Hypothalamus (tissue), 51 donors: ENCODE data around the gene FAM163B.

Experiments
- DNase-seq, 51 donors: peaks; one replicate each; lab custom pipeline; 2025; lab: John Stamatoyannopoulos, UW

Gene FAM163B

DNA sequence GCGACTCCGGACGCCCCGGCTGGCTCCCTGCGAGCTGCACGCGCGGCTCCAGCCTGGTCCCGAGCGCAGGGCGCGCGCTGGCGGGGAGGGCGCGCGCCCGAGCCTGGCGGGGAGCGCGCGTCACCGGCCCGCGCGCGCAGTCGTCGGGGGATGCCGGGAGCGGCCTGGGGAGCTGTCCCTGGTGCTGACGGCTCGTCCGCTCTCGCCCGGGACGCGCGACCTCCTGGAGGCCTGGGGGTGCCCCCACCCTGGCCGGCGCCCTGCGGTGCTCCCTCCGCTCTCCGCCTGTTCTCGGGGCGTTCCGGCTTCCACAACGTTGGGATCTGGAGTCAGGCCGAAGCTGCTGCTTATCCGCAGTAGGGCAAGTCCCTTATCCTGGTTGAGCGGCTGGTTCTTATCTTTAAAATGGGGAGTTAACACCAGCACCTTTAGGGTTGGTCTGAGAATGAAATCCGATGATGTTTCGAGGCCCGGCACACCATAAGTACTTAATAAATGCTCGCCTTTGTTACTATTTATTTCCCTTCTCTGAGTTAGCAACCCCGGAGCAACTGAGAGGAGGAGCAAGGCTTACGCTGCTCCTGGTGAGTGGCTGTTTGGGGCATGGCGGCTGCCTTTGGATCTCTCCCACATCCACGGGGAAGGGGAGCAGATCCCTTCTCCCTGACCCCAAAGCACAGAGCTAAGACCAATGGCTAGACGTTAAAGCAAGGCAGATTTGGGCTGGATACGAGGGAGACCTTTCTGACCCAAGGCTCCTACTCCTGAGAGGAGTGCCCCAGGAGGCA lies at the start of gene FAM163B:
Gene FAM163B (minus strand): TSS at position 79 of the 788 bp plus-strand sequence. CDS start 29,166 bp downstream, outside the sequence.
- peak in 29 of 51 donors; percentile 6 to 68 (median 40) for DNase-seq

DNA sequence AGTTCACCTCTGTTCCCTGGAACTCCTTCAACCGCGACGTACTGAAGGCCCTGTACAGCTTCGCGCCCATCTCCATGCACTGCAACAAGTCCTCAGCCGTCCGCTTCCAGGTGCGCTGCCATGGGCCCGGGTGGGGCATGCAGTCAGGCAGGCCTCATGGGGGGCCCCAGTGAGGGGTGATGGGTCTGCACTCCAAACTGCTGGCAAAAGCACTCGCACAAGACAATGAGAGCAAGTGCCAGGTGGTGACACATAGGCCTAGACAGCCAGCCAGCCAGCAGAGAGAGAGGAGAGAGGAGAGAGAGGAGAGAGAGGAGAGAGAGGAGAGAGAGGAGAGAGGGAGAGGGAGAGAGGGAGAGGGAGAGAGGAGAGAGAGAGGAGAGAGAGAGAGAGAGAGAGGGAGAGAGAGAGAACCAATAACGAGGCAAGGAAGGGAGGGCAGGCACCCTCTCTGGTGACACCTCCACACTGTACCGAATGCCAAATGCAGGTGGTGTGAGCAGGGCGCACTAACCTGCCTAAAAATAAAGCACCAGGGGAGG lies 48.0 kb upstream of the FAM163B start:
- DNase-seq = peak in 1 of 51 donors; percentile 46

DNA sequence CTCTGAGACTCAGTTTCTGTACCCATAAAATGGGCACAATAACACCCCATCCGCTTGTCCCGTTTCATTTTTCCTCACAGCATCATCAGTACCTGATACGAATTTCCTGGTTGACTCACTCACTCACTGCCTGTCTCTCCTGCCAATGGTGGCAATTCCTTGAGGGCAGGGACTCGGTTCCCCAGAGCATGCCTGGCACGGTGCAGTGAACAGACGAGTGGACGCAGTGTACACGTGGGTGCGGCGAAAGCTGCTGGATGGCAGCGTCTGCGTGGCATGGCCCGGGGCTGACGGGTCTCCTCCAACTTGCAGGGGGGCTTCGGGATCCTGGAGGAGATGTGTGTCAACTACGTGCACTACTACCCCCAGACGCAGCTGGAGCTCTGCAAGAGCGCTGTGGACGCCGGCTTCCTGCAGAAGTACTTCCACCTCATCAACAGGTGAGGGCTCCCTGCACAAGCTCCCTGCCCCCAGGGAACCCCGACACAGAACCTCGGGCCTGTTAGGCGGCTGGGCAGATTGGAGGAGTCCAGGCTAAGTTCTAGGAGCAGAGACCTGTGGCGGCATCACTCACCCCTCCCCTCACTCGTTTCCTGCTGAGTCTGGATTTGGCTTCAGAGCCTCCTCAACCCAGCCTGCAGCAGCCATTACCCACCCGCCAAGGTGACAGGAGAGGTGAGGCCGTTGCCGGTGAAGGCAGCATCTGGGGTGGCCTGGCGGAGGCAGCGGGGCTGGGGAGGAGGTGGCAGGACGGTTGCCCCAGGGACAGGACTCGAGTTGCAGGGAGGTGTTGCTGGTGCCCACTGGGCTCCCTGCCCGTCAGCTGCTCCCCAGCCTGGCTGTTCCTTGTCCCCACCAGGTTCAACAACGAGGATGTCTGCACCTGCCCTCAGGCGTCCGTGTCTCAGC lies 47.3 kb upstream of the FAM163B start:
- no peak for DNase-seq

DNA sequence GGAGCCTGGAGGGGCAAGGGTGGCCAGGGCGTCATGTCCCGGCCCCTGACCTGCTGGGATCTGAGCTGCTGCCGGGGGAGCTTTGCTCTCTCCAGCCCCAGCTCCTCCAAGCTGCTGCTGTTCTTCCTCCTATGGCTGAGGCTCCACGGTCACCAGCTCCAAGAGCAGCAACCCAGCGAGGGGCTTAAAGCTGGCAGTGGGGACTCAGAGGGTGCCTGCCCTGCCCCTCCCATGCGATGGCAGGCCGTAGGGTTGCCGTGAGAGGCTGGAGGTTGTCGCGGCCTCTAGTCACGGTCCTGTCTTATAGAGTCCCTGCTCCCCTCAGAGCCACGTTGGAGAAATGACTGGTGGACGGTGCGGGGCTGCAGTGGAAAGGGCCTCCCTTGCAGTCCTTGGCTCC lies 46.5 kb upstream of the FAM163B start:
- DNase-seq = no peak

DNA sequence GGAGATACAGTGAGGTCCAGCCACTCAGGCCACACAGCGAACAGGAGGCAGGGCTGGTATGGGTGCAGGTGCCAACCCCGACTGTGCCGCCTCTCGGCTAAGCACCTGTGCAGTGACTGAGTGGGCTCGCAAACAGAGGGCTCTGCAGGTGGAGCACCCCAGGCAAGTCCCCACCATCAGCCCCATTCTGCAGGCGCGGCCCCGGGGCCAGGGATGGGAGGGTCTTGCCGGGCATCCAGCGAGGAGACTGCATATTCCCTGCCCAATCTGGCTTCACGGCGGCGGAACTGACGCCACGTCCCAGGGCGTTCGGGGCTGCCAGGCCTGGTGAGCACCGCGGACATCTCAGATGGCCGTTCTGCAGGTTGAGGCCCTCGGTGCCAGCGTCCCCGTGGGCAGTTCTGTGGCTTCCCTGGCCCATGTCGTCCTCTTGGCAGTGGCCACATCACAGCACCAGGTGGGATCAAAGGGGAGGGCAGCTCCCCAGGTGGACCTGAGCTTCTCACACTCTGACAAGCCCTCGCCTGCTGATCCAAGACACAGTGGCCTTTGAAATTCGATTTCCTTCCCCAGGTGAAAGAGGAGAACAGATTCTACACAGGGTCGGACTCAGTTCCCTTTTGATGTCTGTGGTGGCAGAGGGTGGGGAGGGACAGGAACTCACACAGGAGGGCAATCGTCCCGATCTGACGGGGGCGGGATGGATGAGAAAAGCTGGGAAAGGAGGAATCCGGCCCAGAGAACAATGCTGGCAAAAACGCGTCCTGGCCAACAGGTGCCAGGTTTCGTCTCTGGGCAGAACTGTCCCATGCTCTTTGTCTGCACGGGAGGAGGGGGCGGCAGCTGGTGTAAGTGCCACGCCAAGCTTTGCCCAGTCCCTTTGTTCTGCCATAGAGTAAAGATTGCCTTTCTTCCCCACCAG lies 45.8 kb upstream of the FAM163B start:
- no peak for DNase-seq

DNA sequence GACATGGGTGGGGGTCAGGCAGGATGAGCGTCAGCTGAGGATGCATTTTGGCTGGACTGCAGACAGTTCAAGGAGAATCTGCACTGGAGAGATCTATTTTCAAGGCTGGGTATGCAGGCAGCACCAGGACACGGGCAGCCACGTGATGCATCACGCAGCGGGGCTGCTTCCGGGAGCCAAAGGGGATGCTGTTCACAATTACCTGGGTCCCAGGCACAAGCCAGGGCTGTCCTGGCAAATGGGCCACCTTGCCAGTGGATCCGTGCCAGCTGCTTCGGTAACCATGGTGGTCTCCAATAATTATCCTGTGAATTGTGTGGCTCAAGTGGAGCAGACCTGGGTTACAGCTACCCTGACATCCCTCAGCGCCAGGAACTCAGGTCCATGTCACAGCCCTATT lies 44.4 kb upstream of the FAM163B start:
- no peak for DNase-seq

DNA sequence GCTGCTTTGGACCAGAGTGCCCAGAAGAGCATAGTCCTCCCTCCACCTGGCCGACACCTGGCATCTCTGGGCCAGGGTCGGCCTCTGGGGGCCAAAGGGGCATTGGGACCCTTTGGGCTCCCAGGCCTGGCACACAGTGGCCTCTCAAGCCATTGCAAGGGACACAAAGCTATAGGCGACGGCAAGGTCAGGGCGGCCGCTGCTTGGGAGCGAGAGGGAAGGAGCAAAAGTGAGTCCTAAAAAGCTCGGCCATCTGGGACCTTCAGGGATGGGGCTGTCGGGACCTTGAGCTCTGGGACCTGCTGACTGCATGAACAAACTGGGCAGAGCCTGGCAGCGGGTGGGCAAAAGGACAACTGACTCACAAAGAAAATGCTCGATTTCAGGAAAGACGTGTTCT lies 40.8 kb upstream of the FAM163B start:
- no peak for DNase-seq

DNA sequence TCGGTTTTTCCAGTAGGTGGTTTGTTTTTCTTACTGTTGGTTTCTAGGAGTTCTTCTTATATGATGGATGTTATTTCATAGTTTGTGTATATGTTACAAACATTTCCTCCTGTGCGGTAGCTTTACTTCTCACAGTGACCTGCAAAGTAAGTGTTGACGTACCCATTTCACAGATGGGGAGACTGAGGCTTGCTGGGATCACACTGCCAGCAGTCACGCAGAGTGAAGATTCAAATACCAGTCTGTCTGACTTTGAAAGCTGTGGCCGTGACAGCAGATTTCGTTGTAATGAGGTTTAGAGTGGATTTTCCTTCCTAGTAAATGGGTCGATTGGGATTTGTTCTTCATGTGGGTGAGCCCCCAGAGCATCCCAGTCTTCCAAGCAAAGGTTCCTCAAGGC lies 40.0 kb upstream of the FAM163B start:
- no peak for DNase-seq

DNA sequence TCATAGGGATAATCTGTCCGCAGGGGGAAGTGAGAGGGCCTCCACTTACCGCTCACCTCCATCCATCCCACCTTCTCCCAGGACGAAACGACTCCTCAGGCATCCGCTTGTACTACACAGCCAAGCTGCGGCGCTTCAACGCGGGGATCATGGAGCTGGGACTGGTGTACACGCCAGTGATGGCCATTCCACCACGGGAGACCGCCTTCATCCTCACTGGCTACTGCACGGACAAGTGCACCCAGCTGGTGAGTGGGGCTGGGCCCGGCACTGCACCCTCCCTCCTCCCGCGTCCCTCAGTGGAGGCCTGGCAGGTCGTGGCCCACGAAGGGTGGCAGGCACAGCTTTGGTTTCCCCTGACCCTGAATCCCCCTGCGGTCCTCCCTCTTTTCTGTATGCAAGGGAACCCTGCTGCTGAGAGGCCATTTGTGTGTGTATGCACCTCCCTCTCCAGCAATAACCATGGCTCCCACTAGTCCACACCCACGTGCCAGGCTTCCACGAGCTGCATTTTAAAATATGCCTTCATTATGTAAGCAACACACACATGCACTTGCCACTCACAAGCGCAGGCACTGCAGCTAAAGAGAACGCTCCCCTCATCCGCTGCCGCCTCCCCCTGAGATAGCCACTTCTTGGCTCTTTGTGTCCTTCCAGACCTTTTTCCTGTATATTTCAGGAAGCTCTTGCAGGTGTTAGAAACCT lies 38.7 kb upstream of the FAM163B start:
- peak in 1 of 51 donors; percentile 17 for DNase-seq

DNA sequence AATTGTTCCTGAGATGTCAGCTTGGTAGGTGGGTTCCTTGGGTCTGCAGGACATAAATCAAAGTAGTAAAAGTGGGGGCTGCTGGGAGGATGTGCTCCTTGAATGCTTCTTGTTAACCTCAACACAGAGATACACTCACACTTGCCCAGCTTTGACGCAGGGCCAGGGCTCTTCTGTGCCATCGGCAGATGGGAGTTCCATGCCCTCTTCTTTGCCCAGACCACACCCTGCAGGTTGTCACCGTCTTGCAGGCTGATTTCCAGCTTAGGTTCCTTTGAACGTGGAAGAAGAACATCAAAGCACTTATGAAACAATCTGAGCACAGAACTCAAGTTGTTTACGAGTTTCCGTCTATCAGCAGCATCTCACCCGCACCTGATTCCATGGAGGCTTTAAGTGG lies 38.0 kb upstream of the FAM163B start:
- DNase-seq = no peak

DNA sequence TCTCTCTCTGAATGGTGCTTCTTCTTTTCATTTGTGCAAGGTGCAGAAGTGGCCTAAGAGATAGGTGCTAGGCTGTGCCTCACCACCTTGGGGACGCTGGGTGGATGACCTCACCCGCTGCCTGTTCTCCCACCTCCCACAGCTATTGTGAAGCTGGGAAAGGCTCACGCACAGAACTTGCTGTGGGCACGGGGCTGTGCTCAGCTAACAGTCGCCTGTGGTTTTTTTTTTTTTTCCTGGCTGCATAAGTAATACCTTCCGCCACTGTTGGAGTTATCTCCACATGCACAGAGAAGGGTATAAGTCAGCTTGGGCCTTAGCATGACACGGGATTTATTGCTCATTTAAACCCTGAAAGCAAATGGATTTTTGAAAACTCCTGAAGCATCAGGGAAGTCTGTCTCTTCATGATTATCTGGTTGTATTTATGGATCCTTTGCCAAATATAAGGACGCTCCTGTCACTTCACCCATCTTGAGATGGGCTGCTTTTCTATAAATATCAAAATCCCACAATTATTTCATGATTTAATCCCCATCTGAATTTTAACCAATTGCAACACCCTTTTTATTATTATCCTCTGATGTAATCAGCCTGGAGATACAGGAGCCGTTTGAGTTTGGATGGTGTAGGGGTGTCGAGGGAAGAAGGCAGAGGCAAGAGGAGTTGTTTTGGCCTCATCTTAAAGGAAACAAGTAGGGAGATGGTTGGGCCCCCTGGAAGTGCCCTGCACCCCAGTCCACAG lies 36.0 kb upstream of the FAM163B start:
- DNase-seq = no peak

DNA sequence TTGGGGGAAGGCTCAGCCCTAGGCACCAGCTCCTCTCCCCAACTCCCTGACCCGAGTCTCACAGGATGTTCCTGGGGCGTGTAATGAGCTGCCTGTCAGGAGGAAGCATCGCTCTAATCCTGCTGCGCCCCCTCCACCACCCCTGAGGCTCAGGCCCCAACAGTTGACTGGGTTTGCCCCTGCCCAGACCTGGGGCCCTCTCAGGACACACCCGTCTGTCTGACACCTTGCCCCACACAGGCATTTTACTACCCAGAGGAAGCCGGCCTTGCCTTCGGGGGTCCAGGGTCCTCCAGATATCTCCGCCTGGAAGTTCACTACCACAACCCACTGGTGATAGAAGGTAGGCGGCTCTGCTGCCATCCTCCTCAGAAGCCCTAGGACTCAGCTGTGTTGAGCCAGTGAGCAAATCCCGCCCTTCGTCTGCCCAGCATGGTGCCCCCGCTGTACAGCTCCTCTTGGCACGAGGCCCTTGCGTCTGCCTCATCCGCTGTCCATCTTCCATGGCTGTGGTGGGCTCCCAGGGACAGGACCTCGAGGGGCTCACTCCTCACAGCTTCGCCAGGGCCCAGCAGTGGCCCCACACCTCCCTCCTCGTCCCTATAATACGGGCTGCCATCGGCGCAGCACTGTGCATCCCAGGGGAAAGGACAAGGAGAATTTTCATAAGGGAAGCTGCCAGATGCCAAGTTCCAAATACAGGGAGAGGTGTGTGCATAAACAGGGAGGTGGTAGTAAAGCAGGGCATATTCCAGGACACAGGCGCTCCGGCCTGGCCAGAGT lies 35.0 kb upstream of the FAM163B start:
- DNase-seq = no peak

DNA sequence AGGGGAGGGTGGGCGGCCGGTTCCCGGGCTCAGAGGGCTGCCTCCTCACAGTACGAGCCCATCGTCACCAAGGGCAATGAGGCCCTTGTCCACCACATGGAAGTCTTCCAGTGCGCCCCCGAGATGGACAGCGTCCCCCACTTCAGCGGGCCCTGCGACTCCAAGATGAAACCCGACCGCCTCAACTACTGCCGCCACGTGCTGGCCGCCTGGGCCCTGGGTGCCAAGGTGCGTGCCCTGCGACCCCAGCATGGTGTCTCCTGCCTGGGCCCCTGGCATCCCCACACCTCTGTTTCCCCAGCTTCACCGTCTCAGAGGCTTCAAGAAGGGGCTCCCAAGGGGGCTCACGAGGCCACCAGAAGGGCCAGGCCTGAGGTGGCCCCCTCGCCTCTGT lies 34.2 kb upstream of the FAM163B start:
- no peak for DNase-seq

DNA sequence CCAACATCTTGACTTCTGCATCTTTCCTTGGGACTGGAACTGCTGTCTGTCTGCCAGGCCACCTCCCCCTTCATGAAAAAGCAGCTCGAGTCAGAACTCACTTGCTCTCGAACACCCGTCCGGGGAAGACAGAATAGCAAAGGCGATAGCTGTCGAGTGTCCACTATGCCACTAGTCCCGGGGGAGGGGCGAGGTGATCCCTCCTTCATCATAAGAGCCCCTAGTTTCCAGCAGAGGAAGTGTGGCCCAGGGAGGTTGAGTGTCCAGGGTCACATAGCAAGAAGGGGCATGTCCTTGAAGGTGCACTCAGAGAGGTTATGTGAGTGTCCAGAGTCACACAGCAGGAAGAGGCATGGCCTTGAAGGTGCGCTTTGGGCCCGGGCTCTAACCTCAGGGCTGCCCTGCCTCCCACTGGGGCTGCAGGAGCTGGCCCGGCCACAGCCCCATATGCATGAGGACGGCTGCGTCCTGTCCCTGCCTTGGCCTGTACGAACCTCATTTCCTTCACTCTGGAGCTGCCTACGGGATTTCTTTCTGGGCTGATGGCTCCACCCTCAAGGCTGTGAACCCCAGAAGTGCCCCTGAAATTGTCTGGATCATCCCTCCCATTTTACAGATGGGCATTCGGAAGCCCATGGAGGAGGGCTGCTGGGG lies 33.6 kb upstream of the FAM163B start:
- DNase-seq = no peak

DNA sequence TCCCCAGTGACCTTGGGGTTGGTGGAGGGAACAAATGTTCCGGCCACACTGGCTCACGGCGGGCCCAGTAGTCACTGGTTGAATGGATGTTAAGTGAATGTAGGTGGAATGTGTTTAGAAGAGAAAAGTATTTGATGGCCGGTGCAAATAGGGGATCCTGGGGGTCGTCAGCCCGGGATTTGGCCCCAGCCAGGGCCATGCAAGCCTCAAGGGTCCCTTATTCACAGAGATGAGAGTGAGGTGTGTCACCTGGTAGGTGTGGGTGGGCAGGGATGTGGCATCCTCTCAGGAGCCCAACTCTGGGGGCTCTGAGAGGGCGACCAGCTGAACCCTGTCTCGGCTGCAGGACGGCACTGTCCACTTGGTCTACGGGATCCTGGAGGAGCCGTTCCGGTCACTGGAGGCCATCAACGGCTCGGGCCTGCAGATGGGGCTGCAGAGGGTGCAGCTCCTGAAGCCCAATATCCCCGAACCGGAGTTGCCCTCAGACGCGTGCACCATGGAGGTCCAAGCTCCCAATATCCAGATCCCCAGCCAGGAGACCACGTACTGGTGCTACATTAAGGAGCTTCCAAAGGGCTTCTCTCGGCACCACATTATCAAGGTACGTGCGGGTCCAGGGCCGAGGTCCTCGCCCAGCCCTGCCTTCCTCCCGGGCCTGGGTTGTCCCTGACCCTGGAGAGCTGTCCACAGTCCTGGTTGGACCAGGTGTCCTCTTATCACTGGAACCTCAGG lies 32.8 kb upstream of the FAM163B start:
- DNase-seq = no peak

DNA sequence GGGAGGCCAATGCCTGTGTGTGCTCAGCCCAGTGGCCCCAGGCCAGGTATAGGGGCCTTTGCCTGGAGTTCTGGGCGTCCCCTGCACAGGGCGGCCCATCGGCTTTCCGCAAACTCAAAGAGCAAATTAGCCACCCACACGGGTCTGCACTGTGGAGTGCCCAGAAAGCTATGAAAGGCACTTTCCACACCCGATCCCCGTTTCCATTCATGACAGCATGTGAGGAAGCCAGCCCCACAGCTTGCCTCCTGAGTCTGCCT lies 32.1 kb upstream of the FAM163B start:
- no peak for DNase-seq
